Small intestine (tissue), 7 donors: Measurements from ENCODE around the gene OR2A42. TPM values are rescaled to one million over a fixed set of nuclear protein-coding genes. Genes with fewer than 3 reads are reported as not detected.
"Not testable (repeated sequence)": the region's sequence is repeated elsewhere in the genome, so short reads cannot be mapped to it uniquely, and the experiment has no call there.

Experiments
- DNase-seq, 2 donors: peaks; one replicate each; pipeline versions ENCODE4 v3.0.0 to v3.0.0-alpha.2; 2013
- FAIRE-seq: peaks from 2 replicates; lab custom pipeline; 2012; peaks lifted over from hg19 to GRCh38; lab: Jason Lieb, UNC
- H3K27ac ChIP-seq, 3 donors: one replicate each; pipeline ENCODE4 v1.5.1; 2013; ENCODE audit warnings: low read length in 2 of 3, mild to moderate bottlenecking in 2 of 3, control low read depth in 1 of 3, inconsistent platforms in 1 of 3, low read depth in 1 of 3, moderate library complexity in 1 of 3
- H3K27me3 ChIP-seq, 3 donors: one replicate each; pipeline ENCODE4 v1.6.1; 2013; ENCODE audit warnings: low read length in 3 of 3, inconsistent platforms in 1 of 3; ENCODE audit not compliant: control insufficient read depth in 3 of 3, insufficient read depth in 3 of 3
- H3K36me3 ChIP-seq, 3 donors: one replicate each; pipeline ENCODE4 v1.6.1; 2013; ENCODE audit warnings: low read length in 3 of 3, inconsistent platforms in 1 of 3, low read depth in 1 of 3, mild to moderate bottlenecking in 1 of 3, moderate library complexity in 1 of 3; ENCODE audit not compliant: control insufficient read depth in 3 of 3, insufficient read depth in 2 of 3
- H3K4me1 ChIP-seq, 3 donors: one replicate each; pipeline ENCODE4 v1.6.1; 2013; ENCODE audit warnings: low read length in 2 of 3, inconsistent platforms in 1 of 3, low read depth in 1 of 3, mild to moderate bottlenecking in 1 of 3, moderate library complexity in 1 of 3; ENCODE audit not compliant: control insufficient read depth in 3 of 3, insufficient read depth in 2 of 3
- H3K4me3 ChIP-seq, 3 donors: one replicate each; pipeline ENCODE4 v1.5.1; 2013; ENCODE audit warnings: low read length in 3 of 3, control low read depth in 1 of 3, inconsistent platforms in 1 of 3, low read depth in 1 of 3, mild to moderate bottlenecking in 1 of 3, moderate library complexity in 1 of 3
- H3K9me3 ChIP-seq, 2 donors: one replicate each; pipeline ENCODE4 v1.6.1; 2013; ENCODE audit warnings: low read depth in 1 of 2, low read length in 1 of 2; ENCODE audit not compliant: control insufficient read depth in 2 of 2, insufficient read depth in 1 of 2
- WGBS, 3 donors: extraction: QIAGEN DNeasy Blood & Tissue Kit; methylation state at CpG; one replicate each; pipeline ENCODE4 v1.1.7; 2013; 5-methylcytosine and 5-hydroxymethylcytosine counted together
- polyA plus RNA-seq, 4 donors: library from polyadenylated mRNA; stranded (reverse) in 3 of 4; unstranded in 1 of 4; fragments of 200-250 nt in 3 of 4; fragments of 120-200 nt in 1 of 4; gene quantifications; one replicate each; pipeline versions ENCODE4 v1.2.1 to v1.2.3, GENCODE V29; 2013
- donor health status: healthy with polysubstance abuse.
- donor health status: control.
- donor health status: control.
- donor health status: Bipolar disorder and iron deficiency.
- donor health status: healthy.

Gene OR2A42
- polyA plus RNA-seq, 4 donors, result 0.03 to 0.68 TPM; not detected in 2

DNA sequence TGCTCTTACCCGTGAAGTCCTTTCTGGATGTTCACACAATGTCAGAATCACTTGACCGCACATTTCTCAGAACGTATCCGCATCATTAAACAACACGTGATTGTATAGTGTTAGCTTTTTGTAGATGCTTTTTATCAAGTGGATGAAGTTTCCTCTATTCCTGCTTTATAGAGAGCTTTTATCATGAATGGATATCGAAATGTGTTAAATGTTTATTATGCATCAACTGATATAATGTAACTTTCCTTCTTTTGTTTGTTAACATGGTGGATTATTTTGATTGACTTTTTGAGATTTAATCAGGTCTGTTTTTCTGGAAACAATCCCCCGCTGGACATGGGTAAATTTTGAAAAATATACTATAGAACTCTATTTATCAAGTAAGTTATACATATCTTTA, 25.3 kb upstream of the OR2A42 start, which contains the start of gene OR2A7:
Gene OR2A7, minus strand, starts transcription at position 101 of the 400 bp plus-strand sequence. CDS start 5,164 bp downstream, outside the sequence.
- 91 to 98% (median 94%) methylated on average over 6 of the region's 7 CpGs for WGBS, 3 donors
- not testable (repeated sequence) for H3K36me3 ChIP-seq, H3K27me3 ChIP-seq, H3K4me1 ChIP-seq, H3K9me3 ChIP-seq, H3K4me3 ChIP-seq, DNase-seq, FAIRE-seq, H3K27ac ChIP-seq

DNA sequence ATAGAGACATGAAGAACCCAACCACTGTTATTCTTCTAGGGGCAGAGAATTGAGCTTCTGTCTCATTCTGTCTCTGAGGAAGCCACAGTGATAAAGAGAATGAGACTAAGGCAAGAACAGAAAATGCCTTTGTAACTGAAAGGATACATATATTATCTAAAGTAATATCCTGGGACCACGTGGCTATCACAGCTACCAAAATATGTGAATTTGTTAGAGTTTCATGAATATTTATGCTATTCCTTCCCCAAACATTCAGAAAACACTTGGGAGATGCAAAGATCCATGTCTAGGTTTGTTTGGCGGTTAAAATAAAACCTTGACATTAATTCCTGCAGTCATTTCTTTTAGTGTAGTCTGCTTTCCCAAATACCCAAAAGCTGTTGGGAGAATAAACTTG, 22.7 kb upstream of the OR2A42 start:
- FAIRE-seq, H3K9me3 ChIP-seq, DNase-seq, H3K36me3 ChIP-seq, H3K27me3 ChIP-seq, H3K4me3 ChIP-seq, H3K27ac ChIP-seq, H3K4me1 ChIP-seq: not testable (repeated sequence)
- WGBS, 3 donors, result no CpG with 5 or more reads among the region's 2 CpGs

GRCh38 chr7:144259067-144259466, 19.7 kb upstream of the OR2A42 start:
- WGBS, 3 donors, result no CpG with 5 or more reads among the region's 14 CpGs
- not testable (repeated sequence) for H3K27me3 ChIP-seq, H3K4me3 ChIP-seq, DNase-seq, H3K4me1 ChIP-seq, FAIRE-seq, H3K27ac ChIP-seq, H3K9me3 ChIP-seq, H3K36me3 ChIP-seq

DNA sequence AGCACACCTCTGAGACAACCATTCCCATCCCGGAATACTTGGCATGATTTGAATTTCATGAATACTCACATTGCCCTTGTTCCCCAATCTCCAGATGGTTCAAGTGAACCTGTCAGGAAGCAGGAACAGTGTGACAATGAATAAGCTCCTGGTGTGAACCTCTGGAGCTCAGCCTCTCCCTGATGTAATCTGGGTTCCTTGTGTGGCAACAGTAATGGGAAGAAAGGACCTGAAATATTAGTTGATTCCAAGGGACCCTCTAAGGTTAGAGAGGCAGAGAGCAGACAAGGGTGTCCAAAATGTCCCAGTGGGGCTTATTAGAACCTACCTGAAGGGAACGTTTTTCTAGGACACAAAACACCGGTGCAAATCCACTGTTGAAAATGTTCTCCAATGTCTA, 16.7 kb upstream of the OR2A42 start:
- H3K4me3 ChIP-seq, result no peak overlapping the region
- H3K4me1 ChIP-seq, result no peaks in the 10 kb centered on the region
- 77 to 86% (median 84%) methylated on average over 3 of the region's 3 CpGs for WGBS, 3 donors
- no peak overlapping the region for H3K27ac ChIP-seq
- no peaks in the 10 kb centered on the region for H3K36me3 ChIP-seq
- DNase-seq (peak in 1 of 2 donors; percentile 3), FAIRE-seq (no peak)
- no peaks in the 10 kb centered on the region for H3K27me3 ChIP-seq
- no peaks in the 10 kb centered on the region for H3K9me3 ChIP-seq

DNA sequence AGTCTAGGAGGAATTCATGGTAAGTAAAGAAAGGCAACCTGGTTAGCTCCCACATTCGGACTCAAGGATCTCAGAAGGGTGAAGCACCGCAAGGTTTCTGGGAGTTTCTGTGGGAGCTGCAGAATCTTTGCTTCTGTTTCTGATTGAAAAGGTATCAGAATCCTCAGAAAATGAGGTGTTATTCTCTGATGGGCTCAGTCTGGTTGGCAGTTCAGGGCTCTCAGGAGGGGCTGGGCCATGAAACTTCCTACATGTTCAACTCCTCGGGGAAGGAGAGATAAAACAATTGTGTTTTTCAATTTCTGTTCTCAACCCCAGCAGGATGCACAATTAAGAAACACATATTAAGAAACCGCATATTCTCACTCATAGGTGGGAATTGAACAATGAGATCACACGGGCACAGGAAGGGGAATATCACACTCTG, 16.1 kb upstream of the OR2A42 start:
- no peaks in the 10 kb centered on the region for H3K4me1 ChIP-seq
- H3K9me3 ChIP-seq, result no peaks in the 10 kb centered on the region
- no peaks in the 10 kb centered on the region for H3K27me3 ChIP-seq
- no peak for DNase-seq
- no peak overlapping the region for H3K4me3 ChIP-seq
- no peak for FAIRE-seq
- WGBS, 3 donors, result 82 to 84% (median 84%) methylated on average over 5 of the region's 5 CpGs
- H3K36me3 ChIP-seq, result no peaks in the 10 kb centered on the region
- no peak overlapping the region for H3K27ac ChIP-seq

DNA sequence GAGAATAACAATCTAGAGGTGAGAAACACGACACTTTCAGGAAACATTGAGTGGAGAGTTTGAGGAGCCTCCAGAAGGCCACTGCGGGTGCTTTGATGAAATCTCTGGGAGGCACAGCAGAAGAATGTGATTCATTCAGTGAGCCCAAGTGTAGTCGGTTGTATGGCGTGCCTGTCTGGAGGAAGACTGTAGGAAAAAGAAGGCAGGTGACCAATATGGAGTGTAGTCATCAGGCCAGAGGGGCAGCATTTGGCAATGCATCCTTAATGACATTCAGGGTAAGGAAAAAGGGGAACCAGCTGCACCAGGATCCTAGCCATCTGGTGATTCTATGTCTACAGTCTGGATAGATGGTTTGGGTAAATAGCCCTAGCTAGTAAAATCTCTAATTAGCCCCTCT, 12.9 kb upstream of the OR2A42 start:
- not testable (repeated sequence) for FAIRE-seq, H3K4me3 ChIP-seq, H3K27me3 ChIP-seq, H3K4me1 ChIP-seq, H3K36me3 ChIP-seq, H3K9me3 ChIP-seq, H3K27ac ChIP-seq, DNase-seq
- WGBS, 3 donors, result no CpG with 5 or more reads among the region's 4 CpGs

GRCh38 chr7:144247674-144248330, 8.4 kb upstream of the OR2A42 start:
- H3K36me3 ChIP-seq, FAIRE-seq, DNase-seq, H3K9me3 ChIP-seq, H3K27ac ChIP-seq, H3K4me3 ChIP-seq, H3K4me1 ChIP-seq, H3K27me3 ChIP-seq: not testable (repeated sequence)
- WGBS, 3 donors, result no CpG with 5 or more reads among the region's 1 CpG

- FAIRE-seq, H3K9me3 ChIP-seq, H3K4me3 ChIP-seq, DNase-seq, H3K27me3 ChIP-seq, H3K27ac ChIP-seq, H3K36me3 ChIP-seq, H3K4me1 ChIP-seq: not testable (repeated sequence)
- no CpG with 5 or more reads among the region's 5 CpGs for WGBS, 3 donors
These were observed 7.6 kb upstream of the OR2A42 start for GRCh38 chr7:144246967-144247366.

DNA sequence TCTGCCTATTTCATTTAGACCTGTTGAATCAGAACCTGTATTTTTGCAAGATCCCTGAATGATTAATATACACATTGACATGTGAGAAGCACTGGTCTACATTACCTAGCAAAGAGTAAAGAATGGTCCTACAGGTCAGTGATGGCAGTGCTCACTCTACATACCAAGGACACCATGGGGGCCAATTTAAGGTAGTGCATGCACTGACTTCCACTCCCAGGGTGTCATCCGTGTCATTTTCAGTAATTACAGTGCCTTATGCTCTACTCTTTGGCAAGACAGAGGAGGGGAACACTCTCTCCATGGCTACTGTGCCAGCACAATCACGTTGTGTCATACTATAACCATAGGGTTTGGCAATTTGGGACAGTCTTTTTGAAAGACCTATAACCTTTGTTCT, 6.0 kb upstream of the OR2A42 start:
- not testable (repeated sequence) for DNase-seq, H3K27me3 ChIP-seq, H3K36me3 ChIP-seq, FAIRE-seq, H3K4me1 ChIP-seq, H3K4me3 ChIP-seq, H3K27ac ChIP-seq, H3K9me3 ChIP-seq
- WGBS, 3 donors, result no CpG with 5 or more reads among the region's 2 CpGs
